Spinal cord (tissue), 10 donors: ENCODE measurements around the gene GPR87. TPM values are rescaled to one million over a fixed set of nuclear protein-coding genes. Genes with fewer than 3 reads are reported as not detected.
A peak's percentile ranks its signal among the peaks of the same experiment; 100 is the strongest.

Experiments used
- DNase-seq, 6 donors: peaks; one replicate each; pipeline versions ENCODE4 v3.0.0 to v3.0.0-alpha.2; 2013 to 2015; ENCODE audit warnings: low spot score in 6 of 6, low read depth in 4 of 6
- H3K27ac ChIP-seq: one replicate; pipeline ENCODE4 v1.5.1; 2013; ENCODE audit warnings: low read depth, low read length, control low read depth
- H3K27me3 ChIP-seq: one replicate; pipeline ENCODE4 v1.6.1; 2013; ENCODE audit warnings: low read length; ENCODE audit not compliant: control insufficient read depth, insufficient read depth
- H3K36me3 ChIP-seq: one replicate; pipeline ENCODE4 v1.6.1; 2013; ENCODE audit warnings: low read length; ENCODE audit not compliant: control insufficient read depth, insufficient read depth
- H3K4me1 ChIP-seq: one replicate; pipeline ENCODE4 v1.6.1; 2013; ENCODE audit warnings: low read length; ENCODE audit not compliant: control insufficient read depth, insufficient read depth
- H3K4me3 ChIP-seq: one replicate; pipeline ENCODE4 v1.5.1; 2013; ENCODE audit warnings: low read depth, low read length, control low read depth
- H3K9me3 ChIP-seq: one replicate; pipeline ENCODE4 v1.6.1; 2013; ENCODE audit warnings: low read length; ENCODE audit not compliant: control insufficient read depth, insufficient read depth
- WGBS: methylation state at CpG from one replicate; pipeline ENCODE4 v1.1.5; 2013; ENCODE audit warnings: missing lambda C conversion rate; ENCODE audit not compliant: insufficient coverage; 5-methylcytosine and 5-hydroxymethylcytosine counted together
- polyA plus RNA-seq, 2 donors: library from polyadenylated mRNA; unstranded; fragments of 120-200 nt; gene quantifications; one replicate each; pipeline ENCODE4 v1.2.1, GENCODE V29; 2013; ENCODE audit not compliant: insufficient read length in 2 of 2
- total RNA-seq, 2 donors: library from RNA; depleted of rRNA in 1 of 2; stranded (reverse); fragments of 120-200 nt in 1 of 2; fragments of >200 nt in 1 of 2; gene quantifications; one replicate each; pipeline versions ENCODE4 v1.2.3 to v1.2.4, GENCODE V29; 2013 to 2014
- donor health status: healthy.

Gene GPR87
- total and polyA plus RNA-seq, 4 donors = 0.12 TPM; not detected in 3

- Histone ChIP-seq H3K36me3 (no peaks in the 10 kb centered on the region), H3K27ac (no peak overlapping the region)
- DNase-seq = no peak
Observed at GRCh38 chr3:151307131-151307530, 9.5 kb downstream of the GPR87 start.

GRCh38 chr3:151306168-151306810 is 10.3 kb downstream of the GPR87 start:
- WGBS = 20% methylated on average over 1 of the region's 6 CpGs
- no peak overlapping the region for H3K27ac ChIP-seq

More at GRCh38 chr3:151307131-151307530, 9.5 kb downstream of the GPR87 start:
- H3K4me3 ChIP-seq = no peak overlapping the region
- no peaks in the 10 kb centered on the region for H3K9me3 ChIP-seq
- peaks cover 5% of the 10 kb centered on the region for H3K4me1 ChIP-seq
- H3K27me3 ChIP-seq = no peaks in the 10 kb centered on the region

GRCh38 chr3:151305775-151306151 is 10.9 kb downstream of the GPR87 start:
- Histone ChIP-seq H3K36me3 (no peaks in the 10 kb centered on the region), H3K27ac (no peak overlapping the region), H3K27me3 (no peaks in the 10 kb centered on the region), H3K4me3 (no peak overlapping the region), H3K4me1 (peaks cover 5% of the 10 kb centered on the region), H3K9me3 (no peaks in the 10 kb centered on the region)
- DNase-seq = no peak
- 75% methylated on average over 2 of the region's 4 CpGs for WGBS

More at GRCh38 chr3:151306168-151306810, 10.3 kb downstream of the GPR87 start:
- no peak for DNase-seq
- no peaks in the 10 kb centered on the region for H3K36me3 ChIP-seq
- no peaks in the 10 kb centered on the region for H3K9me3 ChIP-seq
- no peaks in the 10 kb centered on the region for H3K27me3 ChIP-seq
- H3K4me3 ChIP-seq = no peak overlapping the region
- H3K4me1 ChIP-seq = peaks cover 5% of the 10 kb centered on the region

GRCh38 chr3:151305060-151305774 is 11.4 kb downstream of the GPR87 start:
- 67% methylated on average over 3 of the region's 7 CpGs for WGBS
- no peak overlapping the region for H3K4me3 ChIP-seq
- peak in 1 of 6 donors; percentile 48 for DNase-seq
- H3K27me3 ChIP-seq = no peaks in the 10 kb centered on the region
- H3K36me3 ChIP-seq = no peaks in the 10 kb centered on the region
- H3K4me1 ChIP-seq = peaks cover 5% of the 10 kb centered on the region
- no peak overlapping the region for H3K27ac ChIP-seq
- H3K9me3 ChIP-seq = no peaks in the 10 kb centered on the region

- H3K4me1 ChIP-seq = peaks cover 5% of the 10 kb centered on the region
- no peaks in the 10 kb centered on the region for H3K9me3 ChIP-seq
- H3K27me3 ChIP-seq = no peaks in the 10 kb centered on the region
- H3K36me3 ChIP-seq = no peaks in the 10 kb centered on the region
- no CpG with 5 or more reads among the region's 2 CpGs for WGBS
- DNase-seq = no peak
- no peak overlapping the region for H3K4me3 ChIP-seq
- H3K27ac ChIP-seq = no peak overlapping the region
Observed at GRCh38 chr3:151303751-151304150, 12.9 kb downstream of the GPR87 start.

GRCh38 chr3:151301787-151302186 is 14.8 kb downstream of the GPR87 start:
- 80% methylated on average over 2 of the region's 3 CpGs for WGBS
- Histone ChIP-seq H3K4me1 (peaks cover 5% of the 10 kb centered on the region), H3K9me3 (no peaks in the 10 kb centered on the region), H3K36me3 (no peaks in the 10 kb centered on the region), H3K27ac (no peak overlapping the region), H3K4me3 (no peak overlapping the region), H3K27me3 (no peaks in the 10 kb centered on the region)
- no peak for DNase-seq

- H3K4me3 ChIP-seq = no peak overlapping the region
- H3K27ac ChIP-seq = no peak overlapping the region
- no peaks in the 10 kb centered on the region for H3K36me3 ChIP-seq
- H3K27me3 ChIP-seq = no peaks in the 10 kb centered on the region
- H3K4me1 ChIP-seq = peaks cover 5% of the 10 kb centered on the region
- WGBS = no CpG with 5 or more reads among the region's 1 CpG
- H3K9me3 ChIP-seq = no peaks in the 10 kb centered on the region
- no peak for DNase-seq
Observed at GRCh38 chr3:151300539-151300938, 16.1 kb downstream of the GPR87 start.

- Histone ChIP-seq H3K4me1 (no peaks in the 10 kb centered on the region), H3K27me3 (no peaks in the 10 kb centered on the region), H3K9me3 (no peaks in the 10 kb centered on the region), H3K27ac (no peak overlapping the region), H3K36me3 (no peaks in the 10 kb centered on the region), H3K4me3 (no peak overlapping the region)
- WGBS = 100% methylated on average over 1 of the region's 2 CpGs
- no peak for DNase-seq
Observed at GRCh38 chr3:151299006-151299405, 17.6 kb downstream of the GPR87 start.

- Histone ChIP-seq H3K4me3 (no peak overlapping the region), H3K4me1 (no peaks in the 10 kb centered on the region), H3K9me3 (no peaks in the 10 kb centered on the region), H3K27ac (no peak overlapping the region), H3K36me3 (no peaks in the 10 kb centered on the region), H3K27me3 (no peaks in the 10 kb centered on the region)
- no CpG with 5 or more reads among the region's 2 CpGs for WGBS
- no peak for DNase-seq
Observed at GRCh38 chr3:151297429-151297828, 19.2 kb downstream of the GPR87 start.

GRCh38 chr3:151296226-151296625 is 20.4 kb downstream of the GPR87 start:
- no peak for DNase-seq
- no peak overlapping the region for H3K27ac ChIP-seq
- H3K4me3 ChIP-seq = no peak overlapping the region
- WGBS = 95% methylated on average over 3 of the region's 3 CpGs
- no peaks in the 10 kb centered on the region for H3K4me1 ChIP-seq
- no peaks in the 10 kb centered on the region for H3K36me3 ChIP-seq
- H3K27me3 ChIP-seq = no peaks in the 10 kb centered on the region
- no peaks in the 10 kb centered on the region for H3K9me3 ChIP-seq
